Adipocyte (in vitro differentiated cells): ENCODE data around the gene ARID5A.

Source experiments
- DNase-seq: peaks from one replicate; pipeline ENCODE4 v3.0.0-alpha.2; 2015; ENCODE audit warnings: low read depth
- H3K27me3 ChIP-seq: replicated peaks from 2 replicates; pipeline ENCODE4 v1.7.0; 2013; ENCODE audit warnings: mild to moderate bottlenecking, low read length, moderate library complexity; ENCODE audit not compliant: control insufficient read depth, insufficient read depth
- H3K36me3 ChIP-seq: 2 replicates; pipeline ENCODE4 v1.7.0; 2013; ENCODE audit warnings: low read length, mild to moderate bottlenecking, moderate library complexity; ENCODE audit not compliant: control insufficient read depth, insufficient read depth, severe bottlenecking
- H3K4me1 ChIP-seq: 2 replicates; pipeline ENCODE4 v1.7.0; 2013; ENCODE audit warnings: mild to moderate bottlenecking, low read length, moderate library complexity; ENCODE audit not compliant: control insufficient read depth, insufficient read depth
- H3K4me3 ChIP-seq: 2 replicates; pipeline ENCODE4 v1.7.0; 2013; ENCODE audit warnings: mild to moderate bottlenecking, low read length, moderate library complexity
- H3K9ac ChIP-seq: 2 replicates; pipeline ENCODE4 v1.7.0; 2013; ENCODE audit warnings: mild to moderate bottlenecking, low read length, moderate library complexity
- H3K9me3 ChIP-seq: 2 replicates; pipeline ENCODE4 v1.7.0; 2013; ENCODE audit warnings: mild to moderate bottlenecking, low read length, moderate library complexity; ENCODE audit not compliant: control insufficient read depth

The ARID5A gene

DNA sequence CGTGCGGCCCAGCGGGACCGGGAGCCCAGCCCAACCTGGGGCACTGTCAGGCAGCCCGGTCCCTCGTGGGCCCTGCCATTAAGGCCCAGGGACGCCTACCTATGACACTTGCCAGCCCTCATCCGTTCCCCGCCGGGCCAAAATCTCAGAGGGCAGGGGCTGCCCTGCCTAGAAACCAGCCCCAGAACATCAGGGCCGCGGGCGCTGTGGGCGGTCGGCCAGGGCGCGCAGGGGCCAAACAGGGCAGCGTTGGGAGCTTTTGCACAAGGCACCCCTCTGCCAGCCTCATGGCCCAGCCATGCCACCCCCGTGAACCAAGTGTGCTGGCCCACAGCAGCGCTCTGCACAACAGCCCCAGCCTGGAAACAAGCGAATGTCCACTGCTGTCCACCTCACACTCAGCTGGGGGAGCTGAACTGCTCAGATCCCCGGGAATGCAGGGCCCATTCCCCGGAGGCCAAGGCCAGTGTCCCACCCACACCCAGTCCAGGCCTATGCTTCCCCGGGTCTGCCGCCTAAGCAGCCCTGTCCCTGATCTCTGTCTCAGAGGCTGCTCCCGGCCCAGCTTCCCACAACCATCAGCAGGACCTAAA is 27.9 kb upstream of the ARID5A start:
- Histone ChIP-seq H3K36me3 (no peaks in the 10 kb centered on the region), H3K4me3 (no peak overlapping the region), H3K27me3 (peaks cover 28% of the 10 kb centered on the region), H3K9ac (no peak overlapping the region), H3K4me1 (peaks cover 3% of the 10 kb centered on the region), H3K9me3 (no peaks in the 10 kb centered on the region)
- no peak for DNase-seq

DNA sequence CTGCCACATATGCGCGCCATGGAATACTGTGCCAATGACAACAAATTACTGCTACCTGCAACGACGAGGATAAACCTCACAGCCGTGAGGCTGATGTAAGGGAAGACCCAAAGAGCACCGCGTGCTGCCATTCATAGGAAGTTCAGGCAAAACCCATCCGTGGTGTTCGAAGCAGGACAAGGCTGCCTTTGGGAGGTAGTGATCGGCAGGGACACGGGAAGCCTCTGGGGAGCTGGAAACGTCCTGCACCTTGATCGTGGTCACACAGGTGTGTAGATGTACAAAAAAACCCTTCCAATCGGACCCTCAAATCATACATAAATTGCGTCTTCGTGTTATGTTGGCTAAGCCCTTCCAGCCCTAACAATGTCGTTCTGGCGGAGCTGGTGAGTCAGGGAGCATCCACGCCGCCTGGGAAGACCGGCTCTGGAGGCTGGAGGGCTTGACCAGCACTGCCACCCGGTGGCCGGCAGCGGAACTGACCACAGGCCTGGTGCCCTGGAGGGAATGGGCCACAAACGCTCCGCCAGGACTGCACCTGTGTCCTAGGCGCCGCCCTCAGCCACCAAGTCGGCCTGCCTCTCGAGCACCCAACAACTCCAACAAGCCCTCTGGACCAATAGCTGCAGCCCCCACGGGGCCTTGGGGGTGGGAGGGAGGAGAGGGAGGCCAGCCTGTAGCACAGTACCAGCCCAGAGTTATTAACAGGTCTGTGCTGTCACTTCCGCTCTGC is 27.3 kb upstream of the ARID5A start:
- H3K4me1 ChIP-seq, result peaks cover 3% of the 10 kb centered on the region
- peaks cover 29% of the 10 kb centered on the region for H3K27me3 ChIP-seq
- no peak overlapping the region for H3K9ac ChIP-seq
- DNase-seq, result peak; percentile 96
- no peaks in the 10 kb centered on the region for H3K9me3 ChIP-seq
- no peaks in the 10 kb centered on the region for H3K36me3 ChIP-seq
- no peak overlapping the region for H3K4me3 ChIP-seq

- DNase-seq, result no peak
- no peaks in the 10 kb centered on the region for H3K9me3 ChIP-seq
- H3K27me3 ChIP-seq, result peaks cover 33% of the 10 kb centered on the region
- peaks cover 3% of the 10 kb centered on the region for H3K4me1 ChIP-seq
- H3K4me3 ChIP-seq, result no peak overlapping the region
- H3K36me3 ChIP-seq, result no peaks in the 10 kb centered on the region
- no peak overlapping the region for H3K9ac ChIP-seq
These were observed 26.7 kb upstream of the ARID5A start for GRCh38 chr2:96509847-96510230.

- Histone ChIP-seq H3K9ac (no peak overlapping the region), H3K9me3 (peaks cover 1% of the 10 kb centered on the region), H3K4me3 (no peak overlapping the region), H3K27me3 (peaks cover 33% of the 10 kb centered on the region), H3K4me1 (peaks cover 3% of the 10 kb centered on the region), H3K36me3 (no peaks in the 10 kb centered on the region)
- no peak for DNase-seq
These were observed 25.5 kb upstream of the ARID5A start for GRCh38 chr2:96510931-96511595.

DNA sequence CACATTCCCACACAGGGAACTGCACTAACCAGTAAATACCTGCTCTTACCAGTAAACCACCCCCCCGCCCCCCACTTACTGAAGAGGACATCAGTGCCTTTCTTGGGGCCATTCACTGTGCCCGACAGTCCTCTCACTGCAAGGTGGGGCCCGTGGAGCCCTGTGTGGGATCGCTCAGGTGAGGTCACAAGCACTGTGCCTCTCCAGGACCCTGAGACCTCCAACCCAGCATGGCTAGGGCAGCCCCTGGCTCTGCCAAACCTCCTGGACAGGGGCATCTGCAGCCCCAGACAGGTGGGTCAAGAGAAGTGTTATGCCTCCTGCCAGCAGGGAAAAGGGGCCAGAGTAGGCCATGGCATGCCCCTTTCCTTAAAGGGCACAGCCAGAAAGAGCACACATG is 24.7 kb upstream of the ARID5A start:
- Histone ChIP-seq H3K4me1 (peaks cover 3% of the 10 kb centered on the region), H3K9me3 (peaks cover 8% of the 10 kb centered on the region), H3K36me3 (no peaks in the 10 kb centered on the region), H3K9ac (no peak overlapping the region), H3K4me3 (no peak overlapping the region), H3K27me3 (peaks cover 33% of the 10 kb centered on the region)
- DNase-seq, result no peak

DNA sequence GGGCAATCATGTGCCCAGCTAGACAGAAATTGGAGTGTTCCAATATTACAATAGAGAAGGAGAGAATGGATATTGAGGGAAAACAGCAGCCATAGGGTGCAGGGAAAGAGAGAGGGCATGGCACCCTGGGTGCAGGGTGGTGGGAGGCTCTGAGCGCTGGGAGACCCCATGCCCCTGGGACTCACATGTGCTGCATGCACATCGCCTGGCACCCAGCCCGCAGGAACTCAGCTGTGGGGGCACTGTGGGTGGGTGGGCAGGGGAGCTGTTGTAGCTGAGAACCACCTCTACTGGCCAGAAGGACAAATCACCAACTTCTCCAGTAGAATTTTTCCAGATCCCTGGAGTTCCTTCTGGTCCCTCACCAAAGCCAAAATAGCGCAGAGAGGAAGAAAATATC is 24.2 kb upstream of the ARID5A start:
- DNase-seq, result no peak
- Histone ChIP-seq H3K27me3 (peaks cover 33% of the 10 kb centered on the region), H3K9ac (no peak overlapping the region), H3K9me3 (peaks cover 12% of the 10 kb centered on the region), H3K4me3 (no peak overlapping the region), H3K4me1 (peaks cover 3% of the 10 kb centered on the region), H3K36me3 (no peaks in the 10 kb centered on the region)

DNA sequence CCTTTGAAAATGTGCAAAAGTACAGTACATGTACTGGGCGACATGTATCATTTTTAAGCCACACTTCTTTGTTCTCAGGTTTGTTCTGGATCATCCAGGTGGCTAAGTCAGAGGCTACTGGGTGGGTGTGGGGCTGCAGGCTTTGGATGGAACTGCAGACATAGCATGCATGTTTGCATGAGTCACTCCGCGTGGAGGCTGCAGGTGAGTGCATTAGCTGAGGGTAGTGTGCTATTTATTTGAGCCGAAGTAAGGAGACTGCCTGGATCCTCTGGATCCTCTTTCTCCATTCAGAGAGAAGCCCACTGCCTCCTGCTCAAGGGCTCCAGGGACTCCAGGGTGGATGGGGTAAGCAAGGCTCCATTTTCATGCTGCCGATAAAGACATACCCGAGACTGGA is 22.0 kb upstream of the ARID5A start:
- Histone ChIP-seq H3K27me3 (peaks cover 33% of the 10 kb centered on the region), H3K4me3 (no peak overlapping the region), H3K9me3 (peaks cover 17% of the 10 kb centered on the region), H3K36me3 (no peaks in the 10 kb centered on the region), H3K4me1 (no peaks in the 10 kb centered on the region), H3K9ac (no peak overlapping the region)
- DNase-seq, result no peak

- DNase-seq, result no peak
- no peaks in the 10 kb centered on the region for H3K36me3 ChIP-seq
- H3K4me1 ChIP-seq, result no peaks in the 10 kb centered on the region
- no peak overlapping the region for H3K9ac ChIP-seq
- peaks cover 17% of the 10 kb centered on the region for H3K9me3 ChIP-seq
- peaks cover 12% of the 10 kb centered on the region for H3K27me3 ChIP-seq
- no peak overlapping the region for H3K4me3 ChIP-seq
These were observed 19.5 kb upstream of the ARID5A start for GRCh38 chr2:96517079-96517478.

GRCh38 chr2:96520231-96520630 is 16.3 kb upstream of the ARID5A start:
- Histone ChIP-seq H3K4me3 (no peak overlapping the region), H3K9me3 (peaks cover 17% of the 10 kb centered on the region), H3K9ac (no peak overlapping the region), H3K4me1 (peaks cover 9% of the 10 kb centered on the region), H3K36me3 (no peaks in the 10 kb centered on the region), H3K27me3 (no peaks in the 10 kb centered on the region)
- no peak for DNase-seq

GRCh38 chr2:96520697-96521096 is 15.9 kb upstream of the ARID5A start:
- Histone ChIP-seq H3K9ac (no peak overlapping the region), H3K36me3 (no peaks in the 10 kb centered on the region), H3K4me3 (no peak overlapping the region), H3K4me1 (peaks cover 9% of the 10 kb centered on the region), H3K27me3 (no peaks in the 10 kb centered on the region), H3K9me3 (peaks cover 17% of the 10 kb centered on the region)
- DNase-seq, result no peak

DNA sequence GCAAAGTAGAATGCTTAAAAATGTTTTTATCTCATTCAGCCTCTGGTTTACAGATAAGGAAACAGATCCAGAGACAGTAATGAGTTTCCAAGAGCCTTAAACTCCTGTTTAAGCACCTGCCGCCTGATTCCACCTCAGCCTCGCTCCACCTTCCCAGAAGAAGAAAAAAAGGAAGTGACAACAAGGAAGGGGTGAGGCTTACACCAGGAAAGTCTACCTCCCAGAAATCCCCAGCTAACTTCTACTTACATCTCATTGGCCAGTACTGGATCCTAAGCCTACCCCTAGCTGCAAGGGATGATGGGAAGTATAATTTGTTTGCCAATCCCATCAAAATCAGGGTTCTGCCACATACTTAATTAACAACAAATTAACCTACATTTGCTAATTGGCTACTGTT is 15.3 kb upstream of the ARID5A start:
- no peaks in the 10 kb centered on the region for H3K36me3 ChIP-seq
- H3K9ac ChIP-seq, result no peak overlapping the region
- H3K27me3 ChIP-seq, result no peaks in the 10 kb centered on the region
- H3K9me3 ChIP-seq, result peaks cover 15% of the 10 kb centered on the region
- peaks cover 9% of the 10 kb centered on the region for H3K4me1 ChIP-seq
- H3K4me3 ChIP-seq, result no peak overlapping the region
- DNase-seq, result no peak
